Gastrocnemius medialis (tissue), 4 donors: ENCODE measurements around the gene TANGO2. TPM values are rescaled to one million over a fixed set of nuclear protein-coding genes. Genes with fewer than 3 reads are reported as not detected.
A peak's percentile ranks its signal among the peaks of the same experiment; 100 is the strongest.

Source experiments
- ATAC-seq, 2 donors: fragments of 150-250 bp; one replicate each; pipeline ENCODE4 v1.9.1; 2016
- DNase-seq, 2 donors: peaks; one replicate each; pipeline ENCODE4 v3.0.0-alpha.2; 2019
- H3K27ac ChIP-seq, 4 donors: fragments of 200-600 bp; sonication (generic); 1 replicate in 1 of 4; 2 replicates in 3 of 4; pipeline ENCODE4 v1.5.1; 2016 to 2018; ENCODE audit warnings: mild to moderate bottlenecking in 2 of 4, moderate library complexity in 1 of 4
- H3K27me3 ChIP-seq, 3 donors: fragments of 200-600 bp; sonication (generic) in 2 of 3; 1 replicate in 1 of 3; 2 replicates in 2 of 3; pipeline versions ENCODE4 v1.5.1 to v1.6.0; 2016 to 2019; ENCODE audit warnings: mild to moderate bottlenecking in 1 of 3, moderate library complexity in 1 of 3
- H3K36me3 ChIP-seq, 2 donors: fragments of 200-600 bp; sonication (generic) in 1 of 2; one replicate each; pipeline ENCODE4 v1.5.1; 2017 to 2018
- H3K4me1 ChIP-seq, 2 donors: fragments of 200-600 bp; sonication (generic) in 1 of 2; one replicate each; pipeline ENCODE4 v1.5.1; 2016 to 2017; ENCODE audit warnings: mild to moderate bottlenecking in 2 of 2
- H3K4me3 ChIP-seq, 4 donors: fragments of 200-600 bp; sonication (generic) in 3 of 4; 1 replicate in 1 of 4; 2 replicates in 3 of 4; pipeline ENCODE4 v1.5.1; 2016 to 2019; ENCODE audit warnings: mild to moderate bottlenecking in 2 of 4
- H3K9me3 ChIP-seq, 3 donors: fragments of 200-600 bp; sonication (generic) in 2 of 3; 1 replicate in 1 of 3; 2 replicates in 2 of 3; pipeline ENCODE4 v1.5.1; 2016 to 2019
- POLR2A ChIP-seq, 2 donors: fragments of 450-650 bp; IDR thresholded peaks; one replicate each; pipeline ENCODE4 v1.6.1; 2017; ENCODE audit warnings: antibody characterized with exemption in 2 of 2, mild to moderate bottlenecking in 2 of 2, moderate library complexity in 2 of 2
- in situ Hi-C, 4 donors: fragments of 200-750 bp; cut with MboI; loops; one replicate each; pipeline versions ENCODE4 v1.15.0 to v1.8.0; 2017; ENCODE audit warnings: low sequenced_read_pairs in 4 of 4
- intact Hi-C: fragments of 100-400 bp; cut with DNase I; formaldehyde crosslinking; loops from one replicate; pipeline ENCODE4 v1.15.1; 2023; ENCODE audit warnings: low total_unique reads
- total RNA-seq, 4 donors: library from RNA; depleted of rRNA; stranded (reverse); fragments of >200 nt; gene quantifications; one replicate each; pipeline versions ENCODE4 v1.1.0 to v1.2.3, GENCODE V29; 2016
- TF ChIP-seq, protein P1 (sequence below), 5 experiments: fragments of 450-650 bp in 3 of 5; fragments of 200-600 bp in 2 of 5; sonication (generic) in 2 of 5; IDR thresholded peaks in 4 of 5; conservative IDR thresholded peaks in 1 of 5; 1 replicate in 4 of 5; 2 replicates in 1 of 5; pipeline ENCODE4 v1.5.1; 2016 to 2019; ENCODE audit warnings: antibody characterized with exemption in 5 of 5, mild to moderate bottlenecking in 3 of 5, moderate library complexity in 3 of 5

TANGO2 gene
- total RNA-seq, 4 donors from 2014 or later, result 43.0 to 115 (median 52.5) TPM

DNA sequence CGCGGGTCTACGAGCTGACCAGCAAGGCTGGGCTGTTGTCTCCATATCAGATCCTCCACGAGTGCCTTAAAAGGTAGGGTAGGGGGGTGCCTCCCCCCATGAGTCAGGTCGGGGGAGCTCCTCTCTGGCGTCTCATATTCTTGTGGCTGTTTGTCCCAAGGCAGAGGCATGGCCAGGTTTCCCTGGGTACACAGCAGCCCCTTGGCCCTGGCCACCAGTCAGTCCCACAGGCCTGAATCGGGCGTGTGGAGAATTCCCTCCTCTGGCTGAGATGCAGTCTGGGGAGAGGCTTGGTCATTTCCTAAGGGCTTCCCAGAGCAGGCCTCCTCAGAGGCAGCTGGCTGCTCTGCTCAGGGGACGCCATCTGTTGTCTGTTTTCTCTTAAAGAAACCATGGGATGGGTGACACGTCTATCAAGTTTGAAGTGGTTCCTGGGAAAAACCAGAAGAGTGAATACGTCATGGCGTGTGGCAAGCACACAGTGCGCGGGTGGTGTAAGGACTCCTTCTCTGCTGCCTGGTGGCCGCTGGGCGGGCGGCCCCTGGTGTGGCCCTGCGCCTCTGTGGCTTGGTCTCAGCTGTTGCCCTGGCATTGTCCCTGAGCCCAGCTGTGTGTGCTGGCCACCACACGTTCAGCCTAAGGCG lies 85.4 kb downstream of the TANGO2 start:
- Histone ChIP-seq H3K27ac (peak overlapping the region in 3 of 4 donors; percentile 73 to 84 (median 79)), H3K4me3 (no peak overlapping the region), H3K36me3 (peaks cover 0 to 63% of the 10 kb centered on the region in 2 donors), H3K4me1 (peaks cover 22 to 36% of the 10 kb centered on the region in 2 donors), H3K9me3 (no peaks in the 10 kb centered on the region), H3K27me3 (no peaks in the 10 kb centered on the region)
- intact Hi-C loops, result no loop called here
- peak in 1 of 2 donors; percentile 70 for DNase-seq
- ATAC-seq, result peak; percentile 51 to 64
- in situ Hi-C loops, result no loop called here
- TF ChIP-seq, protein P1, sequence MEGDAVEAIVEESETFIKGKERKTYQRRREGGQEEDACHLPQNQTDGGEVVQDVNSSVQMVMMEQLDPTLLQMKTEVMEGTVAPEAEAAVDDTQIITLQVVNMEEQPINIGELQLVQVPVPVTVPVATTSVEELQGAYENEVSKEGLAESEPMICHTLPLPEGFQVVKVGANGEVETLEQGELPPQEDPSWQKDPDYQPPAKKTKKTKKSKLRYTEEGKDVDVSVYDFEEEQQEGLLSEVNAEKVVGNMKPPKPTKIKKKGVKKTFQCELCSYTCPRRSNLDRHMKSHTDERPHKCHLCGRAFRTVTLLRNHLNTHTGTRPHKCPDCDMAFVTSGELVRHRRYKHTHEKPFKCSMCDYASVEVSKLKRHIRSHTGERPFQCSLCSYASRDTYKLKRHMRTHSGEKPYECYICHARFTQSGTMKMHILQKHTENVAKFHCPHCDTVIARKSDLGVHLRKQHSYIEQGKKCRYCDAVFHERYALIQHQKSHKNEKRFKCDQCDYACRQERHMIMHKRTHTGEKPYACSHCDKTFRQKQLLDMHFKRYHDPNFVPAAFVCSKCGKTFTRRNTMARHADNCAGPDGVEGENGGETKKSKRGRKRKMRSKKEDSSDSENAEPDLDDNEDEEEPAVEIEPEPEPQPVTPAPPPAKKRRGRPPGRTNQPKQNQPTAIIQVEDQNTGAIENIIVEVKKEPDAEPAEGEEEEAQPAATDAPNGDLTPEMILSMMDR (IDR thresholded peaks at IDR 0.05 in 4 of 5, conservative IDR thresholded peaks at IDR 0.05 in 1 of 5), result no peak
- no peak for TF ChIP-seq POLR2A (IDR thresholded peaks at IDR 0.05)

DNA sequence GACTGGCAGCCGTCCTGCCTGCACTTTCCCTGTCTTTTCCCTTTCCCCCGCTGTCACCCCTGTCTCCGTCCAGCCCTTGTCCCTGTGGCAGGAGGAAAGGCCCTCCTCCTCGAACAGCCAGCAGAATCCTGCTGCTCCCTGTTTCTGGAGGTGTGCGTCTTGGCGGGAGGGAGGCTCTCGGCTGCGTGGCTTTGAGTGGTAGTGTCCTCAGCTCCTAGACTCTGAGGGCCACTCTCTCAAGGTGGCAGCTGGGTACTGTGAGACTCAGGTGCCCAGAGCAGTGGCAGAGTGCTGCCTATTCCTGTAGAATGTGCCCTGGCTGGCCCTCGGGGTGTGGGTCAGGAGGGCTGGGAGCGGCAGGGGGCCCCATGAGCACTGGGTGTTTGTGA lies 85.9 kb downstream of the TANGO2 start:
- TF ChIP-seq, protein P1 (IDR thresholded peaks at IDR 0.05 in 4 of 5, conservative IDR thresholded peaks at IDR 0.05 in 1 of 5), result no peak
- no peak for TF ChIP-seq POLR2A (IDR thresholded peaks at IDR 0.05)
- in situ Hi-C loops, result no loop called here

DNA sequence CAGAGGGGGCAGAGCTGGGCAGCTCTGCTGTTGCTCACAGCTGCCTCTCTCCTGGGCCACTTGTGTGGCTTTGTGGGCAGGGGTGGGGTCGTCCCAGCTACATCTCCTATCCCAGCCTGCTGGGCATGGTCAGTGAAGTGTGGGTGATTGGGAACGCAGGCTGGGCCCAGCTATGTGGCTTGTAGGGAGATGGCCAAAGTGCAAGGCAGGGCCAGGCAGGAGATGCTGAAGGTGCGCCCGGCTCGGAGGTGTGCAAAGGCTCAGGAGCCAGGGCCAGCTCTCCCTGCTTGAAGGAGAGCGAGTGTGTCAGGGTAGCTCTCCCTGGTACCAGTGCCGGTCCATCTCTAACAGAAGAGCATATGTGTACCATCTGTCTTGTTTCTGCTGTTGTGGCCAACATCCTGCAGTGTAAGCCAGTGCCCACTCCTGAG lies 86.6 kb downstream of the TANGO2 start:
- no peaks in the 10 kb centered on the region for H3K9me3 ChIP-seq
- H3K27me3 ChIP-seq, result no peaks in the 10 kb centered on the region
- TF ChIP-seq POLR2A (IDR thresholded peaks at IDR 0.05), result no peak
- TF ChIP-seq, protein P1 (IDR thresholded peaks at IDR 0.05 in 4 of 5, conservative IDR thresholded peaks at IDR 0.05 in 1 of 5), result no peak
- ATAC-seq (no peak), DNase-seq (no peak)
- in situ Hi-C loops (no loop called here), intact Hi-C loops (no loop called here)
- H3K4me3 ChIP-seq, result no peak overlapping the region
- peaks cover 22 to 48% of the 10 kb centered on the region in 2 donors for H3K4me1 ChIP-seq
- peak overlapping the region in 2 of 4 donors; percentile 79 to 84 for H3K27ac ChIP-seq
- H3K36me3 ChIP-seq, result peaks cover 0 to 52% of the 10 kb centered on the region in 2 donors

More for the DNA sequence above, 85.9 kb downstream of the TANGO2 start:
- peaks cover 22 to 42% of the 10 kb centered on the region in 2 donors for H3K4me1 ChIP-seq
- intact Hi-C loops, result no loop called here
- ATAC-seq, result peak in 1 of 2 donors; percentile 5
- no peak for DNase-seq
- peaks cover 0 to 57% of the 10 kb centered on the region in 2 donors for H3K36me3 ChIP-seq
- H3K27me3 ChIP-seq, result no peaks in the 10 kb centered on the region
- H3K4me3 ChIP-seq, result no peak overlapping the region
- H3K27ac ChIP-seq, result peak overlapping the region in 3 of 4 donors; percentile 73 to 84 (median 79)
- H3K9me3 ChIP-seq, result no peaks in the 10 kb centered on the region

DNA sequence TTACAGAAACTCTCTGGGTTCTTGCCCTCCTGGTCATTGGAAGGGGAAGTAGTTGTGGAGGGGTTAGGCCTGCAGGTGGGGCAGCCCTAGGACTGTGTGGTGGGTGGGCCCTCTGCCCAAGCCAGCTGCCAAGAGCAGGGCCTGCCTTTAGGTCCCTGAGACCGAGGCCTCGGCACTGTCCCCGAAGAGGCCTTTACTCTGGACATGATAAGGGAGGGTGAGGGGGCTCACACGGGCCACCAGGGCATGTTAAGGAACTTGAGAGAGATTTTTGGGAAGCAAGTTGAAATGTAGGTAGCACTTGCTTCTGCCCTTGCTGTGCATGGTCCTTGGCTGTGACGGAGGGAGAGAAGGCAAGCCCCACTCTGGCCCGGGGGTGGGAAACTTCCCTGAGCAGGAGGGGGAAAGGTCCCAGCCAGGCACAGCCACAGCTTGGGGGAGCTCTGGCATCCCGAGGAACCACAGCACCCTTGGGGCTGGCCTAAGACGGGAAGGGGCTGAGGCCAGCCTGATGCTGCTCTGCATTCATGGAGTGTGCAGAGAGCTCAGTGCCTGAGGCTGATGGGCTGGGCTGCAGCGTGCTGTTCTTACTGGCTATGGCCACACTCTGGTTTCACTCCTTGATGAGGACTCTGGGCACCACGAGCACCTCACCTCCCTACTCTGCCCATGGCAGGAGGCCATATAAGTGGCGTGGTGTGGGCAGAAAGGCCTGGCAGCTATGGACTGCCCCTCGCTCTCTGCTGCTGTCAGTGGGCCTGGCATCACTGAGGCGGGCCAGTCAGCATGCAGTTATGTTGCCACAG lies 87.2 kb downstream of the TANGO2 start:
- in situ Hi-C loops (no loop called here), intact Hi-C loops (no loop called here)
- H3K27me3 ChIP-seq, result no peaks in the 10 kb centered on the region
- no peak for ATAC-seq
- DNase-seq, result no peak
- H3K36me3 ChIP-seq, result peaks cover 0 to 59% of the 10 kb centered on the region in 2 donors
- H3K27ac ChIP-seq, result no peak overlapping the region
- TF ChIP-seq, protein P1 (IDR thresholded peaks at IDR 0.05 in 4 of 5, conservative IDR thresholded peaks at IDR 0.05 in 1 of 5), result no peak
- TF ChIP-seq POLR2A (IDR thresholded peaks at IDR 0.05), result no peak
- no peaks in the 10 kb centered on the region for H3K9me3 ChIP-seq
- no peak overlapping the region for H3K4me3 ChIP-seq
- H3K4me1 ChIP-seq, result peaks cover 21 to 48% of the 10 kb centered on the region in 2 donors
